Natural killer cell treated with Interleukin-12 subunit alpha and Interleukin-12 subunit beta and Interleukin-15 and Interleukin-18, amount 100 ng/mL, for 72 hours (primary cell): Measurements from ENCODE around the gene C12orf60. TPM values are rescaled to one million over a fixed set of nuclear protein-coding genes. Genes with fewer than 3 reads are reported as not detected.

Experiments used
- ATAC-seq, 2 donors: fragments of 150-1000 bp; cut with Tn5 transposase in 1 of 2; sonication (Bioruptor Pico), chemical (Tn5 transposase) in 1 of 2; 2 replicates each; pipeline ENCODE4 v1.10.0; 2021
- DNase-seq: peaks from one replicate; pipeline ENCODE4 v3.0.0; 2022; ENCODE audit warnings: low spot score
- H3K27ac Mint-ChIP-seq, 2 donors: 1 replicate in 1 of 2; 2 replicates in 1 of 2; pipeline ENCODE4 v1.8.0; 2022; ENCODE audit warnings: mixed read lengths in 2 of 2, mild to moderate bottlenecking in 1 of 2, moderate library complexity in 1 of 2
- H3K27me3 Mint-ChIP-seq, 2 donors: 1 replicate in 1 of 2; 2 replicates in 1 of 2; pipeline ENCODE4 v1.8.0; 2022; ENCODE audit warnings: mixed read lengths in 2 of 2
- H3K36me3 Mint-ChIP-seq: one replicate; pipeline ENCODE4 v1.8.0; 2022; ENCODE audit warnings: mixed read lengths
- H3K4me1 Mint-ChIP-seq, 2 donors: 1 replicate in 1 of 2; 2 replicates in 1 of 2; pipeline ENCODE4 v1.8.0; 2022; ENCODE audit warnings: low read depth in 2 of 2, mixed read lengths in 2 of 2, mild to moderate bottlenecking in 1 of 2
- H3K4me3 Mint-ChIP-seq: one replicate; pipeline ENCODE4 v1.8.0; 2022; ENCODE audit warnings: mixed read lengths
- H3K9me3 Mint-ChIP-seq: 2 replicates; pipeline ENCODE4 v1.8.0; 2022; ENCODE audit warnings: mixed read lengths
- total RNA-seq, 2 donors: library from RNA; stranded (reverse); gene quantifications; one replicate each; pipeline ENCODE4 v1.2.3, GENCODE V29; 2022

The C12orf60 gene
- total RNA-seq, 2 donors from 2014 or later, result 1.4 to 2.3 TPM

- Mint-ChIP-seq H3K27me3 (peaks cover 0 to 3% of the 10 kb centered on the region in 2 donors), H3K4me1 (peaks cover 3 to 5% of the 10 kb centered on the region in 2 donors), H3K27ac (no peak overlapping the region), H3K36me3 (no peaks in the 10 kb centered on the region), H3K9me3 (no peaks in the 10 kb centered on the region), H3K4me3 (no peak overlapping the region)
- no peak for ATAC-seq
- no peak for DNase-seq
These were observed 46.2 kb downstream of the C12orf60 start for GRCh38 chr12:14849661-14850060.

- peaks cover 0 to 2% of the 10 kb centered on the region in 2 donors for H3K27me3 Mint-ChIP-seq
- H3K9me3 Mint-ChIP-seq, result no peaks in the 10 kb centered on the region
- no peaks in the 10 kb centered on the region for H3K4me1 Mint-ChIP-seq
- H3K4me3 Mint-ChIP-seq, result no peak overlapping the region
- no peak for ATAC-seq
- no peak overlapping the region for H3K27ac Mint-ChIP-seq
- no peak for DNase-seq
- H3K36me3 Mint-ChIP-seq, result no peaks in the 10 kb centered on the region
These were observed 47.6 kb downstream of the C12orf60 start for GRCh38 chr12:14850929-14851663.

- no peak for ATAC-seq
- Mint-ChIP-seq H3K9me3 (no peaks in the 10 kb centered on the region), H3K27me3 (peaks cover 0 to 2% of the 10 kb centered on the region in 2 donors), H3K4me1 (no peaks in the 10 kb centered on the region), H3K36me3 (peaks cover 4% of the 10 kb centered on the region), H3K4me3 (no peak overlapping the region), H3K27ac (no peak overlapping the region)
- no peak for DNase-seq
These were observed 49.4 kb downstream of the C12orf60 start for GRCh38 chr12:14852880-14853279.

- Mint-ChIP-seq H3K27ac (no peak overlapping the region), H3K36me3 (peaks cover 7% of the 10 kb centered on the region), H3K9me3 (no peaks in the 10 kb centered on the region), H3K4me1 (no peaks in the 10 kb centered on the region), H3K4me3 (no peak overlapping the region), H3K27me3 (peaks cover 2 to 3% of the 10 kb centered on the region in 2 donors)
- no peak for ATAC-seq
- no peak for DNase-seq
These were observed 50.5 kb downstream of the C12orf60 start for GRCh38 chr12:14853961-14854360.

GRCh38 chr12:14854586-14855183 is 51.2 kb downstream of the C12orf60 start:
- H3K9me3 Mint-ChIP-seq, result peaks cover 3% of the 10 kb centered on the region
- peaks cover 14% of the 10 kb centered on the region for H3K36me3 Mint-ChIP-seq
- no peak for ATAC-seq
- H3K4me3 Mint-ChIP-seq, result no peak overlapping the region
- peaks cover 4 to 10% of the 10 kb centered on the region in 2 donors for H3K27me3 Mint-ChIP-seq
- no peak overlapping the region for H3K27ac Mint-ChIP-seq
- DNase-seq, result no peak
- no peaks in the 10 kb centered on the region for H3K4me1 Mint-ChIP-seq

- H3K4me3 Mint-ChIP-seq, result no peak overlapping the region
- ATAC-seq (no peak), DNase-seq (no peak)
- peaks cover 25% of the 10 kb centered on the region for H3K36me3 Mint-ChIP-seq
- no peak overlapping the region for H3K27ac Mint-ChIP-seq
- H3K4me1 Mint-ChIP-seq, result no peaks in the 10 kb centered on the region
- peaks cover 7% of the 10 kb centered on the region for H3K9me3 Mint-ChIP-seq
- H3K27me3 Mint-ChIP-seq, result peaks cover 4 to 12% of the 10 kb centered on the region in 2 donors
These were observed 55.0 kb downstream of the C12orf60 start for GRCh38 chr12:14858513-14858912.

GRCh38 chr12:14860490-14860889 is 57.0 kb downstream of the C12orf60 start:
- Mint-ChIP-seq H3K4me1 (no peaks in the 10 kb centered on the region), H3K36me3 (peaks cover 25% of the 10 kb centered on the region), H3K9me3 (peaks cover 7% of the 10 kb centered on the region), H3K27me3 (peaks cover 3 to 25% of the 10 kb centered on the region in 2 donors), H3K27ac (no peak overlapping the region), H3K4me3 (no peak overlapping the region)
- ATAC-seq (no peak), DNase-seq (no peak)

GRCh38 chr12:14868916-14869506 is 65.5 kb downstream of the C12orf60 start:
- no peak overlapping the region for H3K27ac Mint-ChIP-seq
- no peak for DNase-seq
- no peak overlapping the region for H3K4me3 Mint-ChIP-seq
- ATAC-seq, result peak in 1 of 2 donors; percentile 6
- H3K4me1 Mint-ChIP-seq, result no peaks in the 10 kb centered on the region
- H3K9me3 Mint-ChIP-seq, result no peaks in the 10 kb centered on the region
- H3K27me3 Mint-ChIP-seq, result peaks cover 13 to 27% of the 10 kb centered on the region in 2 donors
- peaks cover 12% of the 10 kb centered on the region for H3K36me3 Mint-ChIP-seq

- ATAC-seq (no peak), DNase-seq (no peak)
- Mint-ChIP-seq H3K4me3 (no peak overlapping the region), H3K27ac (no peak overlapping the region), H3K36me3 (peaks cover 7% of the 10 kb centered on the region), H3K9me3 (no peaks in the 10 kb centered on the region), H3K4me1 (no peaks in the 10 kb centered on the region), H3K27me3 (peaks cover 7 to 10% of the 10 kb centered on the region in 2 donors)
These were observed 67.8 kb downstream of the C12orf60 start for GRCh38 chr12:14871247-14871646.

GRCh38 chr12:14871886-14872285 is 68.4 kb downstream of the C12orf60 start:
- Mint-ChIP-seq H3K36me3 (peaks cover 7% of the 10 kb centered on the region), H3K9me3 (no peaks in the 10 kb centered on the region), H3K4me3 (no peak overlapping the region), H3K4me1 (no peaks in the 10 kb centered on the region), H3K27ac (no peak overlapping the region), H3K27me3 (peaks cover 7 to 8% of the 10 kb centered on the region in 2 donors)
- ATAC-seq (no peak), DNase-seq (no peak)

- H3K36me3 Mint-ChIP-seq, result no peaks in the 10 kb centered on the region
- no peak for ATAC-seq
- no peak for DNase-seq
- H3K27ac Mint-ChIP-seq, result no peak overlapping the region
- no peaks in the 10 kb centered on the region for H3K9me3 Mint-ChIP-seq
- H3K4me1 Mint-ChIP-seq, result no peaks in the 10 kb centered on the region
- H3K27me3 Mint-ChIP-seq, result no peaks in the 10 kb centered on the region
- no peak overlapping the region for H3K4me3 Mint-ChIP-seq
These were observed 70.1 kb downstream of the C12orf60 start for GRCh38 chr12:14873440-14874185.
